Measurements from ENCODE around the gene STXBP4. TPM values are rescaled to one million over a fixed set of nuclear protein-coding genes. Genes with fewer than 3 reads are reported as not detected.

STXBP4 gene
- 10 to 100 TPM in 4 of 5 donors, 1 to 10 TPM in 1; 7.9 to 16.3 (median 12.9) TPM for polyA plus RNA-seq (ENCODE audit: insufficient read depth in 1 of 5, insufficient read length in 5 of 5, low replicate concordance in 1 of 5)
- long read RNA-seq, donor 1, full-length matches to known transcripts, result 4 of 4 reads
- long read RNA-seq, donor 1, partial matches to known transcripts, result 0 of 4 reads
- long read RNA-seq, donor 1, other reads (novel, unspliced or antisense), result 0 of 4 reads
- long read RNA-seq, donor 2, full-length matches to known transcripts, result 2 of 2 reads
- long read RNA-seq, donor 2, partial matches to known transcripts, result 0 of 2 reads
- long read RNA-seq, donor 2, other reads (novel, unspliced or antisense), result 0 of 2 reads
- long read RNA-seq, donor 3, partial matches to known transcripts, result 0 of 1 reads
- long read RNA-seq, donor 3, other reads (novel, unspliced or antisense), result 0 of 1 reads
- long read RNA-seq, donor 4, full-length matches to known transcripts, result 1 of 1 reads
- long read RNA-seq, donor 4, partial matches to known transcripts, result 0 of 1 reads
- long read RNA-seq, donor 4, other reads (novel, unspliced or antisense), result 0 of 1 reads
- long read RNA-seq, donor 5, partial matches to known transcripts, result 0 of 1 reads
- long read RNA-seq, donor 5, other reads (novel, unspliced or antisense), result 0 of 1 reads
- long read RNA-seq, donor 6, full-length matches to known transcripts, result 2 of 2 reads
- long read RNA-seq, donor 6, partial matches to known transcripts, result 0 of 2 reads
- long read RNA-seq, donor 6, other reads (novel, unspliced or antisense), result 0 of 2 reads
- long read RNA-seq, donor 7, full-length matches to known transcripts, result 1 of 1 reads
- long read RNA-seq, donor 7, partial matches to known transcripts, result 0 of 1 reads
- long read RNA-seq, donor 7, other reads (novel, unspliced or antisense), result 0 of 1 reads
- long read RNA-seq, donor 8, result 0 reads

GRCh38 chr17:54968262-54968987 is at the start of gene STXBP4, which contains the start of gene COX11:
Gene STXBP4, plus strand, starts transcription at chr17:54968765. Its CDS starts 17,455 bp downstream, at chr17:54986220.
Gene COX11, minus strand, starts transcription at chr17:54968654. Its CDS starts 8 bp downstream, at chr17:54968646.
- peak; percentile 97 to 98 for DNase-seq

GRCh38 chr17:54919425-54919824 is 49.1 kb upstream of the STXBP4 start:
- DNase-seq, result no peak

- DNase-seq, result no peak
Observed at GRCh38 chr17:54920819-54921218, 47.7 kb upstream of the STXBP4 start.

DNA sequence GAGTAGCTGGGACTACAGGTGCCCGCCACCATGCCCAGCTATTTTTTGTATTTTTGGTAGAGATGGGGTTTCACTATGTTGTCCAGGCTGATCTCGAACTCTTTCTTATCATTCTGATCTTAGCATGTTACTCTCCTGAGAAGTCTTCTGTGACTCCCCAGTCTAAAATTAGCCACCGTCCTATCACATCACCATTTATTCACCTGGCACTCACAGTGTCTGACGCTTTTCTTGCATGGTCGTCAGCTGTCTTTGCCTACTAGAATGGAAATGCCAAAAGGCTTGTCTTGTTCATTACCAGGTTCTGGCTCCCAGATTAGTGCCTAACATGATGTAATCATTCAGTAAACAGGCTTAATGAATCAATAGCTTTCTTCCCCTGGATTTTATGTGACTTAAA is 44.2 kb upstream of the STXBP4 start:
- no peak for DNase-seq

- no peak for DNase-seq
Observed at GRCh38 chr17:54927525-54927924, 41.0 kb upstream of the STXBP4 start.

DNA sequence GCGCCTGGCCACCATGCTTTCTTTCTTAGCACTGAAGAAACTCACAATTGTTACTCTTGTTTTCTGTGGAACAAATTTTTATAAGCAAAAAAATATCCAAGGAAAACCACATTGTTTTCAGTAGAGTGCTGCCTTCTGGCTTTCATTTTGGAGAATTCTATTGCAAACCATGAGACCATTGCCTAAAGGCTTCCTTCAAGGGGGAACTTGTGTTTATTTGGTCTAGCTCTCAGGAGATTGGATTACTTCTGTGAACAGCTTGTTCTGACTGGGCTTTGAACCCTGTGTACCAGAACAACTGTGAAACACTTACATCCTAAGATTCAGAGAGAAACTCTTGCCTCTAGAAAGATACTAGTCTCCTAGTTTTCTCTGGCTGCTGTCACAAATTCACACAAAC is 35.9 kb upstream of the STXBP4 start:
- no peak for DNase-seq

DNA sequence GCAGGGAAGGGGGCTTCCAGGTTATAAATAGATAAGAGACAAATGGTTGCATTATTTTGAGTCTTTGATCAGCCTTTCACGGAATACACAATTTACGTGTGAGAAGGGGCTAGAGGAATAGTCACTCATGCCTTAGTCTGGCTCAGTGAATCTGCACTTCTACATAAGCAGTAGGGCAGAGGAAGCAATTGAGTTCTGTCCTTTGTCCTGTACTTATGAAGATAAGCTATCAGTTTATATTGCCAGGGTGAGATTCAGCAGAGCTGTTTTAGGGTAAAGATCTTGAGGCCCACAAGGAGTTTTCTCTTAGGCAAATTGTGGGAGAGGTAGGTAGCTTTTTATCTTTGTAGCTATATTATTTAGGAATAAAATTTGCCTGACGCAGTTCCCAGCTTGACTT is 34.6 kb upstream of the STXBP4 start:
- DNase-seq, result no peak

DNA sequence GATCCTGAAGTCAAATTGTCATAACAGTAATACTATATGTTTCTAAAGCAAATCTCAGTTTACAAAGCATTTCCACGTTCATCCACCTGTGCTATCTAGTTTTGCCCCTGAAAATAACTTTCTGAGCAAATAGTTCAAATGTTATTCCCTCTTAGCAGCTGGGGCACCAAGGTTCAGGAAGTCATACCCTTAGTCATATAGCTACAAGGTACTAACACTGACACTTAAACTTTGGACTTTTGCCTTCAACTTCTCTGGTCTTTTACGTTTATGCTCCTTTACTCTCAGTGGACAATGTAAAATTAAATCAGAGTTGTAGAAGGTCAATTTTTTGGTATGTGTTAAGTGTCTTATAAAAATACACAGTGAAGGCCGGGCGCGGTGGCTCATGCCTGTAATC is 33.1 kb upstream of the STXBP4 start:
- no peak for DNase-seq

DNA sequence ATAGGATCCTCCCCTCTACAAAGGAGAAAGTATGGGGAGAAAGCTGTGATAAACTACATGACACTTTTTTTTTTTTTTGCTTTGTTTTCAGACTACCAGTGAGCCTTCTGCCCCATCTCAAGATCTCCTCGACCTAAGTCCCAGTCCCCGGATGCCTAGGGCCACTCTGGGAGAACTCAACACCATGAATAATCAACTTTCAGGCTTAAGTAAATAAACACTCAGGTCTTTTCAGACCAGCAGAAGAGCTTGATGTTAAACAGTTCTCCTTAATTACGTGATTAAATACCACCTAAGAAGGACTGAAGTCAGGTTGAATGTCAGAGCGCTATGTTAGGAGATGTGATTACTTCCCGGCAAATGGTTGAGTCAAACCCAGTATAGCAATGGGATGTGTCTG is 31.5 kb upstream of the STXBP4 start:
- DNase-seq, result no peak

GRCh38 chr17:54937426-54937825 is 31.1 kb upstream of the STXBP4 start:
- no peak for DNase-seq

DNA sequence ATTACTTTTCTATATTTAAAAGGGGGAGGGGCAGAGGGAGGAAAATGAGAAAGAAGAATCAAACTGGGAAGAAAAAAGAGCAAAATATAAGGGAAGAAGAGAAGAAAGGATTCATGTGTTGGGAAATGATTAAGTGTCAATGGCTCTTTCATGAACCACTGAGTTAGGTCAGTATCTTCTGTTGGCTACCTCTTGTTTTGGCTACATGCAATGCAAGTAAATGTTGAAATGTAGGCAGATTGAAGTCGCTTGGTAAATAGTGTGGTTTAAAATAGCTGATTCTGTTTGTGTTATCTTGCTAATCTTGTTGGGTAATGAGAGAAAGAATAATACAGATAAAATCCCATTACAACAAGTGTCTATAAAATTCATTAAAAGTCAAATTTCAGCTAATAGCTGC is 27.3 kb upstream of the STXBP4 start:
- DNase-seq, result no peak

DNA sequence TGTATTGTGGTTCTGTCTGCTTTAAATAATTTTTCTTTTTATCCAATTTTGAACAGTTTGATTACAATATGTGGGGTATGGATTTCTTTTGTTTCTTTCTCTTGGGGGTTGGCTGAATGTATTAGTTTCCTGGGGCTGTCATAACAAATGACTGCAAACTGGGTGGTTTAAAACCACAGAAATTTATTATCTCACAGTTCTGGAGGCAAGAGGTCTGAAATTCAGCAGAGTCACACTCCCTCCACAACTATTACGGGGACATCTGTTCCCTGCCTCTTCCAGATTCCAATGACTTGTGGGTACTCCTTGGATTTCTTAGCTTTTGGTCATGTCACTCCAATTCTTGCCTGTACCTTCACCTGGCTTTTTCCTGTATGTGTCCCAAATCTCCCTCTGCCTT is 23.8 kb upstream of the STXBP4 start:
- no peak for DNase-seq

DNA sequence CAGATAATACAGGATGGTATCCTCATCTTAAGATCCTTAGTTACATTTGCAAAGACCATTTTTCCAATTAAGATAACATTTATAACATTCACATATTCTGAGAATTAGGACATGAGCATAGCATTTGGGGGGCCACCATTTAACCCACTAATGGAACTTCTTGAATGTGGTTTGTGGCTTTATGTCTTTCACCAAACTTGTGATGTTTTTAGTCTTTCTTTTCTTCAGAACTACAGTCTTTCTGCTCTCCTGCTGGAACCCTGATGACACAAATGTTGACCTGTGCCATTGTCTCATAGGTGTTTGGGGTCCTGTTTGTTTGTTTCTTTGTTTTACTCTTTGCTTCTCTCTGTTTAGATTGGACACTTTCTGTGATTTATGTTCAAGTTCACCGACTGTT is 23.3 kb upstream of the STXBP4 start:
- no peak for DNase-seq

DNA sequence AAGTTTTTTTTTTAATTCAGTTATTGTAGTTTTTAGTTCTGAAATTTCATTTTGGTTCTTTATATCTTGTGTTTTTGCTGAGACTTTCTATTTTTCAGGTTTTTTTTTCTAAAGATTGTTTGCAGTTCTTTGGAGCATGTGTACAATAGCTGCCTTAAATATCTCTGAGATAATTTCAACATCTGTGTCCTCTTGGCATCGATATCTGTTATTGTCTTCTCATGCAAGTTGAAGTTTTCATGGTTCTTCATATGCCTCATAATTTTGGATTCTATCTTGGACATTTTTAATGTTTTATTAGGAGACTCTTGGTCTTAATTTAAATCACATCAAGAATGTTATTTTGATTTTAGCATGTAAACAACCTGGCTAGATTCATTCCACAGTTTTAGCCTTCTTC is 22.9 kb upstream of the STXBP4 start:
- no peak for DNase-seq

DNA sequence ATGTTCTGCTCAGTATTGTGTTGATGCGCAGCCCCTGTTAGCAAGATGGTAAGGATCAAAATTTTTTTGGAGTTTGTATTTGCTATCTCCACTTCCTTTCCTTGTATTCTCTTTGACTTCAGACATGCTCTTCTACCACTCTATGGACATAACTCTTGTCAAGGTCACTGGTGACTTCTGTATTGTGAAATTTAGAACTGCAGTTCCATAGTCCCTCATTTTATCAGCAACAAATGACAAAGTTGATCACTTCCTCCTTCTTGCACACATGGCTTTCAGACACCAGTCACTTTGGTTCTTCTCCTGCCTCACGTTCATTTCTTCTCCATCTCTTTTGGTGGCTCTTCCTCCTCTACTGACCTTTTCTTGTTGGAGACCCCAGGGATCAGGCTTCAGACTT is 21.2 kb upstream of the STXBP4 start:
- DNase-seq, result no peak

DNA sequence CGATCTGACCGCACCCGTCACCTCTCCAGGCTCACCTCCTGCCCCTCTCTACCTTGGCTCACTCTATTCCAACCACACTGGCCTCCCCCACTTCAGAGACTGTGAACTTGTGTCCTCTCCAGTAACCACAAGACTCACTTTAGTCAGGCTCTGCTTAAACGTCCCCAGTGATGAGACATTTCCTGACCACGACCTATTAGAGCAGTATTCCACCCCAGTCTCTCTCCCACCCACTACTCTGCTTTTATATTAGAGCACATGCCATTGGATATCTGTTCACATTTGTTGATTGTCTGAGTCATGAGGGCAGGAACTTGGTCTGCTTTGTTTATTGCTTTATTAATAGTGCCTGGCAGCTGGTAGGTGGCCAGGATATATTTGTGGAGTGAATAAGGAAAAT is 20.2 kb upstream of the STXBP4 start:
- DNase-seq, result no peak

DNA sequence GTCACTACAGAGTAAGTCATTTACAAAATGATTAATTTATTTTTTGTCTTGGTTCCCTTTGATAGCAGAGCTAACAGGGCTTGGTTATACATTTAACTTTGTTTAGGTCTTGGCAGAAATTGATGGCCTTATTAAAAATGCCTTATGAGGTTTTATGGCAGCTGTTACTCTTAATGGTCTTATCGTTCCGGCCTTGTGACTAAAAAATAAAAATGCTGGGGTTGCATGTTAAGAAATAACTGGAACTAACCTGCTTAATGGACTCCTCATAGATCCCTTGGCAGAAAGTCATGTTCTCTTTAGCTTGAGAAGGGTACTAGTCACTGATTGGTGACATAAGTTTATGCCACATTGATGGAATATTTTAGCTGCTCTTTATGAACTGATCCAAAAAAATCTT is 18.4 kb upstream of the STXBP4 start:
- DNase-seq, result no peak

DNA sequence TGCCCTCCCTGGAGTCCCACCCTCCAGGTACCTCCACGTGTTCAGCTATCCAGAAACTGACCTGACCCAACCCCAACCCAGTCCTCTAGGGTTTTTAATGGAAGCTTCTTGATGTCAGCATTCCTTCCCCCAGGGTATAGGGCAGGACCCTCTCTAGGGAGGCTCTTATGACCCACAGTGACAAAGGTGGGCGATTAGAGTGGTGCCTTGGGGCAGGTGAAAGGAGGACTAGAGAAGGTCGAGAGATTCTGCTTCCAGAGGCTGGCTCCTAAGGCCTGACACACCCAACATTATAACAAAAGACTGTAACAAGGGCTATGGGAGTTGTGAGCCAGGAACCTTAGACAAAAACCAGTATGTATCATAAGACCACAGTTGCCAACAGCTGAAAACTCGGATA is 17.3 kb upstream of the STXBP4 start:
- no peak for DNase-seq

GRCh38 chr17:54956791-54957190 is 11.8 kb upstream of the STXBP4 start:
- DNase-seq, result no peak

- peak; percentile 23 to 24 for DNase-seq
Observed at GRCh38 chr17:54967621-54968261, 824 bp upstream of the STXBP4 start.

DNA sequence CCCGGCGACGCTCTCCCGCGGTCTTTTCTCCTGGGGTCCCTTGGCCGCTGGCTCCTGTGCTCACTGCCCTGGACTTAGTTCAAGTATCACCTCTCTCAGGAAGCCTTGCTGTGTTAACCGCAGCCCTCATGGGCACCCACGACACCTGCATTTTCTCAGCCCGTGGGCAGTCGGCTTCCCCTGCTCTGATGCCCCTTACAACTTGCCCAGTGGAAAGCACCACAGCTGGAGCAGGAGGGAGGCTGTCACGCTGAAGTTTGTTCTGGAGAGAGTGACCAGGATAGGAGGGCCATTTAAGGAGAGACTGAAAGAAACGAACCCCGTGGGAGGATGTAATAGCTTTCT is 395 bp downstream of the STXBP4 start:
- no peak for DNase-seq
